ENCODE data around the gene CA12.
A peak's percentile ranks its signal among the peaks of the same experiment; 100 is the strongest.

- TF ChIP-seq CTCF (conservative IDR thresholded peaks at IDR 0.05 in 1 of 2, IDR thresholded peaks at IDR 0.05 in 1 of 2; ENCODE audit: extremely low read depth in 1 of 2, insufficient read depth in 1 of 2, low read depth in 1 of 2, low read length in 2 of 2) (peak; percentile 60 to 62), EZH2 (IDR thresholded peaks at IDR 0.05; ENCODE audit: borderline replicate concordance, low read length) (no peak)
Observed at GRCh38 chr15:63402498-63403253, 21.0 kb upstream of the CA12 start.

All from mammary epithelial cell (primary cell).